ENCODE results near the gene CPPED1.
A peak's percentile ranks its signal among the peaks of the same experiment; 100 is the strongest.

CPPED1 gene

GRCh38 chr16:12646098-12646489 is 157.6 kb downstream of the CPPED1 start:
- no peak for DNase-seq (ENCODE audit: low spot score)

GRCh38 chr16:12643034-12643455 is 160.6 kb downstream of the CPPED1 start:
- no peak for DNase-seq (ENCODE audit: low spot score)

GRCh38 chr16:12639044-12639443 is 164.6 kb downstream of the CPPED1 start:
- DNase-seq (ENCODE audit: low spot score) = peak; percentile 75

GRCh38 chr16:12637002-12637401 is 166.7 kb downstream of the CPPED1 start:
- no peak for DNase-seq (ENCODE audit: low spot score)

- DNase-seq (ENCODE audit: low spot score) = no peak
These were observed 174.4 kb downstream of the CPPED1 start for GRCh38 chr16:12629271-12629670.

GRCh38 chr16:12628536-12628935 is 175.2 kb downstream of the CPPED1 start:
- DNase-seq (ENCODE audit: low spot score) = no peak

- no peak for DNase-seq (ENCODE audit: low spot score)
These were observed 176.3 kb downstream of the CPPED1 start for GRCh38 chr16:12627394-12627793.

- no peak for DNase-seq (ENCODE audit: low spot score)
These were observed 177.3 kb downstream of the CPPED1 start for GRCh38 chr16:12626411-12626810.

- no peak for DNase-seq (ENCODE audit: low spot score)
These were observed 178.0 kb downstream of the CPPED1 start for GRCh38 chr16:12625716-12626115.

- DNase-seq (ENCODE audit: low spot score) = no peak
These were observed 178.6 kb downstream of the CPPED1 start for GRCh38 chr16:12625068-12625467.

- DNase-seq (ENCODE audit: low spot score) = no peak
These were observed 183.5 kb downstream of the CPPED1 start for GRCh38 chr16:12620150-12620549.

GRCh38 chr16:12618515-12618914 is 185.2 kb downstream of the CPPED1 start:
- DNase-seq (ENCODE audit: low spot score) = no peak

- no peak for DNase-seq (ENCODE audit: low spot score)
These were observed 186.3 kb downstream of the CPPED1 start for GRCh38 chr16:12617401-12617819.

GRCh38 chr16:12614662-12615278 is 188.9 kb downstream of the CPPED1 start:
- DNase-seq (ENCODE audit: low spot score) = no peak

GRCh38 chr16:12613992-12614661 is 189.6 kb downstream of the CPPED1 start:
- no peak for DNase-seq (ENCODE audit: low spot score)

- DNase-seq (ENCODE audit: low spot score) = no peak
These were observed 190.3 kb downstream of the CPPED1 start for GRCh38 chr16:12613131-12613991.

GRCh38 chr16:12612598-12613101 is 191.0 kb downstream of the CPPED1 start:
- DNase-seq (ENCODE audit: low spot score) = no peak

- no peak for DNase-seq (ENCODE audit: low spot score)
These were observed 191.6 kb downstream of the CPPED1 start for GRCh38 chr16:12611916-12612597.

GRCh38 chr16:12611006-12611477 is 192.6 kb downstream of the CPPED1 start:
- DNase-seq (ENCODE audit: low spot score) = no peak

- DNase-seq (ENCODE audit: low spot score) = no peak
These were observed 193.6 kb downstream of the CPPED1 start for GRCh38 chr16:12609937-12610699.

All from AG08395 (cell line).